GM18951 (cell line): ENCODE data around the gene FAM89A.

Experiments
- POLR2A ChIP-seq: IDR thresholded peaks from 4 replicates; pipeline ENCODE4 v1.6.1; 2011; ENCODE audit warnings: mild to moderate bottlenecking; ENCODE audit not compliant: insufficient read length, insufficient read depth; ENCODE audit errors: extremely low read depth
- in situ Hi-C: fragments of 300-500 bp; cut with MboI; formaldehyde crosslinking; loops from one replicate; pipeline ENCODE4 v1.12.0; 2022; ENCODE audit warnings: low sequenced_read_pairs, mixed read lengths, inconsistent platforms; ENCODE audit not compliant: unreplicated experiment

Gene FAM89A

DNA sequence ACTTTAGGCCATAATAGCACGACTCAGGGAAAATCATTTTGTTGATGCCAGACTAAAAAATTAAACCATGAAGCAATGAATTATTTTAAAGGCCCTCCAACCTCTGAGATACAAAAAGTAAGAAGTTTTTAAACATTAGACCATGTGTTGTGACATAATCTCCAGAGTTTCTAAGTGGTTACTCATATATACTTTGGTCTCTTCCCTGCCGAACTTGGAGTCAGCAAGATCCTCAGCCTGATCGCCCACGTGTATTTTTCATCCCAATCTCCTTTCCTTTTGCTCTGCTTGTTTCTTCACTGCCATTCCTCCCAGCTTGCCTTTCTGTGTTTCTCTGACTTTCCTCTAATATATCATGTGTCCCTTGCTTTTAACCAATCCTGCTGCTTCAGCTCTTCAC lies 57.4 kb downstream of the FAM89A start:
- in situ Hi-C loops = no loop called here
- no peak for TF ChIP-seq POLR2A

GRCh38 chr1:230979952-230980351 lies 60.1 kb downstream of the FAM89A start:
- in situ Hi-C loops = loop anchor here (10.0 kb wide), 1 partner anchor 65 kb away; no protein-coding TSS in a partner anchor

GRCh38 chr1:230979389-230979716 lies 60.7 kb downstream of the FAM89A start:
- in situ Hi-C loops = loop anchor here (10.0 kb wide), 1 partner anchor 65 kb away; no protein-coding TSS in a partner anchor
- TF ChIP-seq POLR2A = no peak

More at GRCh38 chr1:230979952-230980351, 60.1 kb downstream of the FAM89A start:
- no peak for TF ChIP-seq POLR2A

DNA sequence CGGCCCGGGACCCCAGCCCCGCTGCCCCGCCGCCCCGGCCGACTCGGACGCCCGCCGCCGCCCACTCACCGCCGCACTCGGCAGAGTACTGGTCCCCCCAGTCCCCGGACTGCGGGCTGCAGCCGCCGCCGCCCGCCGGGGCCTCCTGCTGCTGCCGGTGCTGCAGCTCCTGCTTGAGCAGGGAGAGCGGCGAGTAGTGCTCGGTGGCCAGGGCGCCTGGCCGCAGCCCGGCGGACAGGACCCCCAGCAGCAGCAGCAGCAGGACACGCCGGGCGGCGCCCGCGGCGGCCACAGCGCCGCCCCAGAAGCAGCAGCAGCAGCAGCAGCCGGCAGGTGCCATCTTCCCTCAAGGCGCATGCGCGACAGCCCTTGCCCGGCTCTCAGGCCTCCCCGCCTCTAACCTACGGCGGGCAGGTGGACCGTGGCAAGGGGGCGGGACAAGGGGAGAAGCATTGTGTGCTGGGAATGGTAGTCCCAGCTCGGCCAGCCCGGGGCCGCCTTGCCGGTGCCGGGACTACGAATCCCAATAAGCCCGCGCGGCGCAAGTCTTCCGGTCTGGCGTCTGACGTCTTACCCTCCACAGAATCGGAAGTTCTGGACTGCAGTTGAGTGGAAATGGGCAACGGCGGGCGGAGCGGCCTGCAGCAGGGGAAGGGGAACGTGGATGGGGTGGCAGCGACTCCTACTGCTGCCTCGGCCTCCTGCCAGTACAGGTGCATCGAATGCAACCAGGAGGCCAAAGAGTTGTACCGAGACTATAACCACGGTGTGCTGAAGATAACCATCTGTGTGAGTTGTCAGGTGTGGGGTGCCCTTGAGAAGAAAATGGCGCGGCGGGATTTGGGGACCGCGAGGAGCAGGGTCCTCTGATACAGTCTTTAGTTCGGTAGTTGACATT lies 61.3 kb downstream of the FAM89A start, which contains the start of the genes ARV1 and TTC13:
Gene ARV1, plus strand, starts transcription at position 604 of the 898 bp plus-strand sequence. Its CDS starts 12 bp downstream, at position 616.
Gene TTC13, minus strand, starts transcription at position 371 of the 898 bp plus-strand sequence. Its CDS starts 31 bp downstream, at position 340.
- TF ChIP-seq POLR2A = peak; percentile 82
- in situ Hi-C loops = loop anchor here (10.0 kb wide), 1 partner anchor 64 kb away; no protein-coding TSS in a partner anchor

- in situ Hi-C loops = loop anchor here (10.0 kb wide), 1 partner anchor 63 kb away; no protein-coding TSS in a partner anchor
- TF ChIP-seq POLR2A = no peak
Observed at GRCh38 chr1:230977761-230978490, 62.1 kb downstream of the FAM89A start.

DNA sequence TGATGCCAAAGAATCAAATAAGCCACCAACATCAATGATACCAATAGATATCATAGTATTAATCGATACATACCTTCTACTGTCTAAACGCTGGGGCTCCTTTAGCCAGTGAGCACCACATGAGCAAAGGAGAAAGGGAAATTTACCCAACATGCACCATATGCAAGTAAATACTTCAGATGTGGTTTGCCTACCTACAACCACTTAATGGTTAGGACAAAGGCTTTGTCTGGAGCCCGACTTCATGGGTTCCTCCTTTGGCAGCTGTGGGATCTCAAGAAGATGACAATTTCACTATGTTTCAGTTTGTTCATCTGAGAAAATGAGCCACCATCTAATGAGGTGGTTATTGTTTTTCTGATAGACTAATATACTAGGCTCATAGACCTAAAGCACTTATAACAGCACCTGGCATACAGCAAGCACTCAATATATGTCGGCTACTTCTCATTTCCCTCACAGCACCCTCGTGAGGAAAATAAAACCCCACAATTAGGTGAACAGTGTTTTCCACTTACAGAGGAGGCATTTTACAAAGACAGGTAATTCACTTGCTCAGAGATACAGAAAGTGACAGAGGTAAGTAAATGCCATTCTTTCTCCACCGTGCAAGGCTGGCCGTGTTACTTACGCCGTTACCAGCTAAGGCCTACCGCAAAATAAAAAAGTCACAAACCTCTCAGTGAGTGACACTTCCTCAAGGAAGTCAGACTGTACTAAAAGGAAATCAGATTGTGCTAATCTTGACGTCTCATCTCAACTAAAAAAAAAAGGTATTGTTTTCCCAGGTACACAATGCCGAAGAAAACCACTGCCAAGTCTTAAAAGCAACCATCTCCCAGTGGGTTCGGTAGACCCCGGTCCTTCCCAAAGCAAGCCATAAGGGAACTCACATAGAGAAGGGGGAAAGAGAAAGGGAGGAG lies 63.0 kb downstream of the FAM89A start:
- no peak for TF ChIP-seq POLR2A
- in situ Hi-C loops = loop anchor here (10.0 kb wide), 1 partner anchor 62 kb away; no protein-coding TSS in a partner anchor

DNA sequence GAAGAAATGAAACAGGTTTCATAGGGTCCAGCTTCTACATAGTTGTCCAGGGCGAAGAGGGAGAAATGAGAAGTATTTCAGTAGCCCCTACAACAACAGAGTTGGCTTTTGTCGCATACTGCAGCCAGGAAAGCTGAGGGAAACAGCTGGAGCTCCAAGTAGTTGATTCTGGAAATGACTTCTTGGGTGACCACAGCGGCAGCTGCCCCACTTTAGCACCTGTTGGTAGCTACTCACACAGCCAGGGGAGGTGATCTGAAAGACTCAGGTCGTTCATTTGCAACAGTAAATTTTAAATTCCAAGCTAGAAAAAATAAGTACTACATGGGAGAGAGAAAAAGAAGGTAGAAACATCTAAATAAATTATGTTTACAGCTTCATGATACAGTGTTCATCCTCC lies 63.7 kb downstream of the FAM89A start:
- TF ChIP-seq POLR2A = no peak
- in situ Hi-C loops = loop anchor here (10.0 kb wide), 1 partner anchor 62 kb away; no protein-coding TSS in a partner anchor

DNA sequence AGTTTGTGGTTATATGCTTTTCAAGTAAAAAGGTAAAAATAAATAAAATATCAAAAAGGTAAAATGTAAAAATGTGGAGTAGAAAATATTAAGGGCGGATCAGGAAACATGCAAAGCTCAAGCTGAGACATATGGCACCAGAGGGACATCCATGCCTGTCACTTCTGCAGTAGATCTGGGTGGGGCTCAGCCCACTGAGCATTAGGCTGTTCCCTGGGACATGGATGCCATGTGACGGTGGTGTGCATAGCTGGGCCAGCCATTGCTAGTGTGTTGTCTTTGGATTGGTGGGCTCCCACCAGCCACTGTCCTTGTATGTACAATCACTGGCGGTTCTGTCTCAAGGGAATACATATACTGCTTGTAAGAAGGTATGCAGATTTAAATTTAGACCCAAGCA lies 64.4 kb downstream of the FAM89A start:
- in situ Hi-C loops = loop anchor here (10.0 kb wide), 1 partner anchor 61 kb away; no protein-coding TSS in a partner anchor
- no peak for TF ChIP-seq POLR2A

- in situ Hi-C loops = loop anchor here (10.0 kb wide), 1 partner anchor 58 kb away; no protein-coding TSS in a partner anchor
Observed at GRCh38 chr1:230972855-230973271, 67.2 kb downstream of the FAM89A start.

DNA sequence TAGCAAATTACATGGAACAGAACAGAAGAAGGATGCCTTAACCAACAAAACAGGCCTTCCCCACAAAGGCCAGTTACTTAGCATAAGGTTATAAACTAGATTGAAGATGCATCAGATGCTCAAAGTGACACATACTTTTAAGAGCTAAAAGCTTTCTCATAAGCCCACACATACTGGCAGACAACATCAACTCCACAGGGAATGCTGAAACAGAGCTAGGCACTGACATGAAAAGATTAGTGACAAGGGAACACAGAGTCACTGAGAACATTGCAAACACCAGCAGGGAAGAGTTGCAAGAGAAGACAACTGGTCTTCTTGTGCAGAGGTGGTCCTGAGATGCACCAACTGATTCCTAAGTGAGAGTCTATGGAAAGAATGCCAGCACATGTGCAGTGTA lies 68.3 kb downstream of the FAM89A start:
- TF ChIP-seq POLR2A = no peak
- in situ Hi-C loops = loop anchor here (10.0 kb wide), 1 partner anchor 57 kb away; no protein-coding TSS in a partner anchor

More at GRCh38 chr1:230972855-230973271, 67.2 kb downstream of the FAM89A start:
- TF ChIP-seq POLR2A = no peak

DNA sequence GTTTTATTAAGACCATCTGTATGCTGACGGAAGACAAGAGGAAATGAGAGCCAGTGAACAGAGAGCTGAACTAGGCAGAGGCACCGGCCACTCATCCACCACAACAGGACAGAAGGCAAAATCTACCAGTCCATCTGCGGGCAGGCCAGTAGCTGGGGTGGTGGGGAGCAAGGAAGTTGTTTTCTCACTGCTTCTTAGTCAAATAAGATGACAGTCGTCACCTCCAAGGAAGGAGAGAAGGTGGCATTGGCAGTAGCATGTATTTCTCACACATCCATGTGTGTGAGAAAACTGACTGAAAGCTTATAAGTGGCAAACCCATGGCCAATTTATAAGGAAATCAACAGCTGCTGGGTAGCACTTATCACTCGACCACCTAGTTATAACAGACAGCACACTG lies 69.6 kb downstream of the FAM89A start:
- in situ Hi-C loops = loop anchor here (10.0 kb wide), 1 partner anchor 56 kb away; no protein-coding TSS in a partner anchor
- TF ChIP-seq POLR2A = no peak
